Measurements from ENCODE around the gene MAP1B.
"Not testable (repeated sequence)": the region's sequence is repeated elsewhere in the genome, so short reads cannot be mapped to it uniquely, and the experiment has no call there.

MAP1B gene

GRCh38 chr5:72163349-72163983, 56.2 kb downstream of the MAP1B start:
- H3K9me3 ChIP-seq, result no peaks in the 10 kb centered on the region
- DNase-seq, result no peak
- peaks cover 60% of the 10 kb centered on the region for H3K4me1 ChIP-seq
- TF ChIP-seq CTCF (IDR thresholded peaks at IDR 0.05; ENCODE audit: low read depth, low read length), result no peak
- peaks cover 18% of the 10 kb centered on the region; the same call in 1 of the 2 replicates for H3K36me3 ChIP-seq
- no peaks in the 10 kb centered on the region for H3K27me3 ChIP-seq
- H3K4me3 ChIP-seq (ENCODE audit: low read depth, low read length), result no peak overlapping the region

GRCh38 chr5:72166070-72166979, 59.0 kb downstream of the MAP1B start:
- Histone ChIP-seq H3K27me3 (no peaks in the 10 kb centered on the region), H3K4me3 (ENCODE audit: low read depth, low read length) (peak overlapping the region; percentile 44), H3K9me3 (no peaks in the 10 kb centered on the region), H3K36me3 (peaks cover 4% of the 10 kb centered on the region), H3K4me1 (peaks cover 35% of the 10 kb centered on the region)
- no peak for TF ChIP-seq CTCF (IDR thresholded peaks at IDR 0.05; ENCODE audit: low read depth, low read length)
- DNase-seq, result peak; percentile 95

- no peak for TF ChIP-seq CTCF (IDR thresholded peaks at IDR 0.05; ENCODE audit: low read depth, low read length)
- Histone ChIP-seq H3K36me3 (peaks cover 2% of the 10 kb centered on the region; the same call in 1 of the 2 replicates), H3K4me1 (peaks cover 41% of the 10 kb centered on the region), H3K27me3 (no peaks in the 10 kb centered on the region), H3K9me3 (no peaks in the 10 kb centered on the region), H3K4me3 (ENCODE audit: low read depth, low read length) (peak overlapping the region; percentile 44)
- DNase-seq, result no peak
Observed at GRCh38 chr5:72167257-72167656, 60.0 kb downstream of the MAP1B start.

- no peak for DNase-seq
- Histone ChIP-seq H3K36me3 (peaks cover 2% of the 10 kb centered on the region), H3K9me3 (no peaks in the 10 kb centered on the region), H3K27me3 (no peaks in the 10 kb centered on the region), H3K4me3 (ENCODE audit: low read depth, low read length) (no peak overlapping the region), H3K4me1 (peaks cover 42% of the 10 kb centered on the region)
- no peak for TF ChIP-seq CTCF (IDR thresholded peaks at IDR 0.05; ENCODE audit: low read depth, low read length)
Observed at GRCh38 chr5:72167804-72168203, 60.5 kb downstream of the MAP1B start.

- no peak for TF ChIP-seq CTCF (IDR thresholded peaks at IDR 0.05; ENCODE audit: low read depth, low read length)
Observed at GRCh38 chr5:72170101-72170500, 62.8 kb downstream of the MAP1B start.

GRCh38 chr5:72171181-72171580, 63.9 kb downstream of the MAP1B start:
- not testable (repeated sequence) for DNase-seq; H3K9me3 ChIP-seq; H3K27me3 ChIP-seq; H3K4me3 ChIP-seq (ENCODE audit: low read depth, low read length)
- Histone ChIP-seq H3K4me1 (peaks cover 23% of the 10 kb centered on the region), H3K36me3 (peaks cover 23% of the 10 kb centered on the region)

More at GRCh38 chr5:72170101-72170500, 62.8 kb downstream of the MAP1B start:
- no peak overlapping the region for H3K4me3 ChIP-seq (ENCODE audit: low read depth, low read length)
- H3K9me3 ChIP-seq, result no peaks in the 10 kb centered on the region
- H3K4me1 ChIP-seq, result peaks cover 32% of the 10 kb centered on the region
- DNase-seq, result no peak
- H3K36me3 ChIP-seq, result peaks cover 12% of the 10 kb centered on the region
- no peaks in the 10 kb centered on the region for H3K27me3 ChIP-seq
